CD4-positive, alpha-beta T cell treated with Interleukin-12 subunit alpha and Interleukin-12 subunit beta, for 1 hour (primary cell): Measurements from ENCODE around the gene CR1.
"Not testable (repeated sequence)": the region's sequence is repeated elsewhere in the genome, so short reads cannot be mapped to it uniquely, and the experiment has no call there.

Source experiments
- DNase-seq: peaks from one replicate; pipeline ENCODE4 v3.0.0-alpha.2; 2020

CR1 gene

GRCh38 chr1:207510444-207510843, 14.5 kb downstream of the CR1 start:
- DNase-seq, result no peak

GRCh38 chr1:207514890-207515289, 18.9 kb downstream of the CR1 start:
- DNase-seq, result no peak

GRCh38 chr1:207516729-207517128, 20.8 kb downstream of the CR1 start:
- no peak for DNase-seq

- no peak for DNase-seq
Observed at GRCh38 chr1:207518608-207519236, 22.8 kb downstream of the CR1 start.

GRCh38 chr1:207519505-207520399, 23.8 kb downstream of the CR1 start:
- no peak for DNase-seq

GRCh38 chr1:207520400-207521345, 24.7 kb downstream of the CR1 start:
- not testable (repeated sequence) for DNase-seq

- not testable (repeated sequence) for DNase-seq
Observed at GRCh38 chr1:207525239-207525638, 29.3 kb downstream of the CR1 start.

GRCh38 chr1:207528401-207528800, 32.4 kb downstream of the CR1 start:
- not testable (repeated sequence) for DNase-seq

GRCh38 chr1:207536263-207536662, 40.3 kb downstream of the CR1 start:
- DNase-seq, result not testable (repeated sequence)

- DNase-seq, result not testable (repeated sequence)
Observed at GRCh38 chr1:207546677-207547357, 50.9 kb downstream of the CR1 start.

GRCh38 chr1:207554823-207555222, 58.9 kb downstream of the CR1 start:
- DNase-seq, result not testable (repeated sequence)

GRCh38 chr1:207565546-207566468, 69.8 kb downstream of the CR1 start:
- no peak for DNase-seq

GRCh38 chr1:207571926-207572325, 76.0 kb downstream of the CR1 start:
- DNase-seq, result not testable (repeated sequence)

- not testable (repeated sequence) for DNase-seq
Observed at GRCh38 chr1:207573074-207573473, 77.1 kb downstream of the CR1 start.

- DNase-seq, result not testable (repeated sequence)
Observed at GRCh38 chr1:207575381-207575780, 79.4 kb downstream of the CR1 start.

- DNase-seq, result no peak
Observed at GRCh38 chr1:207578796-207579435, 83.0 kb downstream of the CR1 start.

GRCh38 chr1:207579436-207579799, 83.5 kb downstream of the CR1 start:
- DNase-seq, result peak; percentile 36

- DNase-seq, result no peak
Observed at GRCh38 chr1:207581496-207582153, 85.7 kb downstream of the CR1 start.

- not testable (repeated sequence) for DNase-seq
Observed at GRCh38 chr1:207589506-207589905, 93.5 kb downstream of the CR1 start.

GRCh38 chr1:207591205-207591604, 95.2 kb downstream of the CR1 start:
- DNase-seq, result not testable (repeated sequence)
